HG03135 (cell line): ENCODE measurements around the gene CROCC2.

Experiments used
- ATAC-seq: cut with Tn5 transposase; IDR thresholded peaks from one replicate; pipeline ENCODE4 v1.9.1; 2021; ENCODE audit warnings: mild to moderate bottlenecking, moderate library complexity; ENCODE audit not compliant: unreplicated experiment

The CROCC2 gene

GRCh38 chr2:240904216-240905175 is 1.6 kb upstream of the CROCC2 start:
- no peak for ATAC-seq

GRCh38 chr2:240905176-240905781 is 857 bp upstream of the CROCC2 start:
- ATAC-seq = no peak

GRCh38 chr2:240906911-240907590 is 915 bp downstream of the CROCC2 start:
- ATAC-seq = no peak

DNA sequence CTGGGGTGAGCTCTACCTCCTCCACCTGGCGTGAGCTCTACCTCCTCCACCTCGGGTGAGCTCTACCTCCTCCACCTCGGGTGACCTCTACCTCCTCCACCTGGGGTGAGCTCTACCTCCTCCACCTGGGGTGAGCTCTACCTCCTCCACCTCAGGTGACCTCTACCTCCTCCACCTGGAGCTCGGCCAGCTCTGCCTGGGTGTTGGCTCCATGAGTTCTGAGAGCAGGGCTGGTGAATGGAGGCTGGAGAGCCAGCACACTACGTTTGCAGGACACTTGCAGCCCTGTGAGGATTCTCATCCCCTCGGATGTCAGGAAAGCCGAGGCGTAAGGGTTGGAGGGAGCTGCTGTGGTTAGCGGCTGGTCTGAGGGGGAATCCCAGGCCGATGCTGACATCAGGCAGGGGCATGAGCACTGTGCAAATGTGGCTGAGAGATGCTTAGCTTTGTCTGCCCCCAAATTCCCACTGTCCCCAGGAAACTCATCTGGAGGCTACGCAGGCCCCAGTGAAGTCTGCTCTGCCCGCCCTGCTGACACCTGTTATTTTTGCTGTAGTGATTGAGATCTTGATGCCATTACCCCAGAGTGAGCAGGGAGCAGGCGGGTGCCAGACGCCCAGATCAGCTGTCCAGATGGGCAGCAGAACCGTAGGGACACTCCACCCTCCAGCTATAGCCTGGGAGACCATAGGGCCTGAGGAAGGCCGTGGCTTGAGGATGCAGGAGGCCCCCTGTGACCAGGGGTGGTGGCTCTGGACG is 3.3 kb downstream of the CROCC2 start:
- no peak for ATAC-seq

- no peak for ATAC-seq
Observed at GRCh38 chr2:240911641-240912265, 5.6 kb downstream of the CROCC2 start.

GRCh38 chr2:240912878-240913809 is 7.0 kb downstream of the CROCC2 start:
- ATAC-seq = no peak

DNA sequence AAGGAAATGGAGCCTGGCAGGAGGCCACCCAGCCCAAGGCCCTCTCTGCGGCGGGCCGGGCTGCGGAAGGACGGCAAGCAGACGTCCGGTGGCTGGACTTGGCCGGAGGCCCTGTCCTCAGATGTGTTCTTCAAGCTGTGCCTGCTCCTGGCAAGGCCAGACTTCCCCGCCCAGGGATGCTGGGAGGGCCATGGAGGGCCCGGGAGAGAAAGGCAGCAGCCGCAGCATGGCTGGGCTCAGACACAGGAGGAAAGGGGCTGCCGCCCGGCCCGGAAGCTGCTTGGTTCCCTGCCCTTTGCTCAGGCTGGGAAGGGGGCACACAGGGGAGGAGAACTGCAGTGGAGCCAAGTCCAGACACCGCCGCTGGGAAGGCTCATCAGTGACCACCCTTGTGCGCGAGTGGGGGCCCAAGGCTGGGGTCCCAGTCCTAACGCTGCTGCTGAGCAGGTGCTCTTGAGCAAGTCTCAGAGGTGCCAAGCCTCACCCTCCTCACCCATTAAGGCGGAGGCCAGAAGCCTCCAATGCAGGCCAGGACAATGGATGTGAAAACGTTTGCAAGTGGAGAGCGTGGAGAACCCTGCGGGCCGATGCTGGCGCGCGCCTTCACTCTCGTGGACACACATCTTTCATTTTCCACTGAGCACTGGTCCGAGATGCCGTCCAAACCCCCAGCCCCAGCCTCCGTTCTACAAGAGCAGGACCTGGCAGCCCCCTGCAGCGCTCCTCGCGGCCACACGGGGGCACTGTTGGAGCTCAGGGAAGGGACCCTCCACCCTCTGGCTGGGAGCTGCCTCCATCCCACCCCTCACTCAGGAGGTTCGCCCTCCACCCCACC is 7.9 kb downstream of the CROCC2 start:
- ATAC-seq = no peak

- no peak for ATAC-seq
Observed at GRCh38 chr2:240914645-240915525, 8.7 kb downstream of the CROCC2 start.

GRCh38 chr2:240915526-240916341 is 9.6 kb downstream of the CROCC2 start:
- ATAC-seq = no peak

DNA sequence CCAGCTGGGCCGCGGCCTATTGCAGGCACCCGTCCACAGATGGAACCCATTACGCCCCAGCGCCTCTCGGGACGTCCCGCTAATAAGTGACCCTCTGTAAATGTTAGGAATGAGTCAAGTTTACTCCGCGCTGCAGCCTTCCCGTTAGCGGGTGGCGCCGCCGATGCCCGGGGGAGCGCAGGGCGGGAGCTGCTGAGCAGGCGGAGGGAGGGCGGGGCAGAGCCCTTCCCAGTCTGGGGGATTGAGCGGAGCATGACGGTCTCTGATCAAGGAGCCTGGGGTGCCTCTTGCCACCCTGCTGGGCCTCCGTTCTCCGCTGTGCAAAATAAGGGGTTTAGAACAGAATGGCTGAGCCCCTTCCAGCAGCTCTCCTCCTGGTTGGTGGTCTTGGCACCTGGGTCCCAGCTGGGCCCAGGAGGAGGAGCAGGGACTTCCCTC is 10.5 kb downstream of the CROCC2 start:
- no peak for ATAC-seq

DNA sequence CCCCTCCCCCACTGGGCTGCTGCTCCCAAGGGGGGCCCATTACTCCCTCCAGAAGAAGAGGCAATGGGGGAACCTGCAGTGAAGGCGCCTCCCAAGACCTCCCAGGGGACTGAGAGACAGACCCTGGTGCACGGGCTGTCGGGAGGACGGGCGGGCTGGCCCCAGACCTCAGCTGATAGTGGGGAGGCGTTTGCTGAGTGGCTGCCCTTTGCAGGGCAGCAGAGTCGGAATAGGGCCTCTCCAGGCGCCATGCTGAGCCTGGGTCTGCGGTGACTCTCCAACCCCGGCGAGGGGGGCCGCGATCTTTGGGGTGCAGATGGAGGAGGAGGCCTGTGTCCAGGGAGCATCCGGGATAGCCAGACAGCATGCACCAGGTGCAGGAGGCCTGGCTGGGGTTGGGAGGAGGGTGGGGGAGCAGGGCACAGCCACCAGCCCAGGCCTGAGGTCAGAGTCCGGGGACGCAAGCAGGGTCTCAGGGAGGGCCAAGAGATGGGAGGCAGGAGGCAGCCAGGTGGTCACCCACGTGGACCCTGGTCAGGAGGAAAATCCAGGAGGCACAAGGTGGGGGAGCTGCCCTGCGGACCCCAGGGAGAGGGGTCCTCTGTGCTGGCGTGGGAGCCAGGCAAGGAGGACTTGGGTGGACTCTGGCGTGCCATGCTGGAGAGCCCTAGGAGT is 11.0 kb downstream of the CROCC2 start:
- no peak for ATAC-seq

DNA sequence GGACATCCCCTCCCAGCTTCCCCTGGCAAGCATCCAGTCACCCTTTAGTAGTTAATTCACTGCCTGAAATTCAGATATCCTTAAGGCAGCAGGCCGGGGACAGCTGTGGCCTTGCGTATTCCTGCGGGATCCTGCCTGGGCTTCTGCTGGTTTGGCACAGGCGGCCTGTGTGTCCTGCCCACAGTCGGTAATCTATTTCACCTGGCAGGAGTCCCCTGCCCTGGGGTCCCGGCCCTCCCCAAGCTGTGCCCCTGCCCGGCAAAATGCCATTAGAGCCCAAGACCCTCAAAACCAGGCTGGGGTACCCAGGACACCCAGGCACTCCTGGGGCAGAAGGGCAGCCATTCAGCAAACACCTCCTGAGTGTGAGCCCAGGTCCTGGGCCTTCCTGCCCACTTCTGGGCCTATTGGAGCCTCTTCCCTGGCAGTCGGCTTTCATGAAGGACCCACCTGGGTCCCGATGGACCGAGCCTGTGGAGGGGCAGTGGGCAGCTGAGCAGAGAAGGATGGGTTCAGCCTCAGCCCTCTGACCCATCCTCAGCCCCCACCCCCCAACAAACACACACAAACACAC is 11.6 kb downstream of the CROCC2 start:
- ATAC-seq = no peak

DNA sequence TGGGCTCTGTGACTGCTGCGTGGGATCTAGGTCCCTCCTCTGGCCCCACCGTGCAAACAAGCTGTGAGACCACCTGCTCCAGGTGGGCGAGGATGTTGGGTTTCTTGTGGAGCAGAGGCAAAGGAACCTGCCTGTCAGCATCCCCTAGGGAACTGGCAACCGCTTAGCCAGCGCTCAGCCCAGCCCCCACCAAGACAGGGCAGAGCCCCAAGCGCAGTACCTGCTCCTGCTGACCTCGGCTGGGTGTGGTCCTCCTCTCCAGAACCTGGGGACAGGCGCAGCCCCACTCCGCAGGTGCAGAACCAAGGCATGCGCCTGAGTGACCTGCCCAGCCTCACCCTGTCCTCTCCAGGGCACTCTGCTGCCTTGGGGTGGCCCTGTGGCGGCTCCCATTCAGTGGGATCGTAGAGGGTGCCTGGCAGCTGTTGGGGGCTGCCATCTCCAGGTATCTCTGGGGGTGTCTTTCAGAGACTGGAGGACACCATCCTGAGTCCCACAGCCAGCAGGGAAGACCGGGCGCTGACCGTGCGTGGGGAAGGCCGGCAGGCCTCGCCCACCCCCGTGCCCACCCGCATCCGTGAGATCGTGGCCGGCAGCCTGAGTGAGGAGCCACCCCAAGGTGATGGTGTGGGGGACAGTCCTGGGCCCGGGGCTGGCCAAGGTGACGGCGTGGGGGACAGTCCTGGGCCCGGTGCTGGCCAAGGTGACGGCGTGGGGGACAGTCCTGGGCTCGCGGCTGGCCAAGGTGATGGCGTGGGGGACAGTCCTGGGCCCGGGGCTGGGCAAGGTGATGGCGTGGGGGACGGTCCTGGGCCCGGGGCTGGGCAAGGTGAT is 12.3 kb downstream of the CROCC2 start:
- ATAC-seq = no peak

DNA sequence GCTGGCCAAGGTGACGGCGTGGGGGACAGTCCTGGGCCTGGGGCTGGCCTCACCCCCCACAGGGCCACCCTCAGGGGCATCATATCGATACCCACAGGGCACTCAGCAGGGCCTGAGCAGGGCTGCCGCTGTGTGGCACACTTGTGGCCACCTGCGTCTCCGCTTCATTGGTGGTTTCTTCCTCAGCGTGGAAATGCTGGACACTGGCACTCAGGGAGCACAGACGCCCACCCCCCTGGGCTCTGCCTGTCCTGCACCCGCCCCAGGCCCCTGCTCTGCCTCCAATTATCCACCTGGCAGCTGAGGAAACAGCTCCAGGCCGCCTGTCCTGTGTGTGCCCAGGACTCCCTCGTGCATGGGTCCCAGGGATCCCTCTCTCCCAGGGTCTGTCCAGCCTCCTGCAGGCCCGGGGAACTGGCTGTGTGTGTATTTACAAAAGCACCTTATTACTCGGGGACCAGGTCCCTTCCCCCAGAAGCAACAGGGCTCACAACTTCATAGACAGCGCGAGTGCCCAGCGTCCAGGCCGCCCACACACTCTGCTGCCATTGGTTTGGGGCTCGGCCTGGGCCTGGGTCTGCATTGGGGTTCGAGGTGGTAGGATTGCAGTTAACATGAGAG is 13.1 kb downstream of the CROCC2 start:
- no peak for ATAC-seq
